ENCODE measurements around the gene GNB1. TPM values are rescaled to one million over a fixed set of nuclear protein-coding genes. Genes with fewer than 3 reads are reported as not detected.

The GNB1 gene
- total RNA-seq, 1 experiment from 2014 or later = 184 TPM

GRCh38 chr1:1918901-1919303, 28.0 kb upstream of the GNB1 start, which contains the start of gene TMEM52:
TMEM52 (minus strand) TSS chr1:1919279; CDS start chr1:1919265, 14 bp downstream.
- Histone ChIP-seq H3K27me3 (peaks cover 12% of the 10 kb centered on the region), H3K27ac (no peak within 1 kb of the TSS), H3K4me3 (peak within 1 kb of the TSS; percentile 51), H3K36me3 (no peaks in the 10 kb centered on the region), H3K9me3 (replicated peaks) (no peaks in the 10 kb centered on the region), H3K4me1 (peaks cover 14% of the 10 kb centered on the region)
- no peak for DNase-seq

DNA sequence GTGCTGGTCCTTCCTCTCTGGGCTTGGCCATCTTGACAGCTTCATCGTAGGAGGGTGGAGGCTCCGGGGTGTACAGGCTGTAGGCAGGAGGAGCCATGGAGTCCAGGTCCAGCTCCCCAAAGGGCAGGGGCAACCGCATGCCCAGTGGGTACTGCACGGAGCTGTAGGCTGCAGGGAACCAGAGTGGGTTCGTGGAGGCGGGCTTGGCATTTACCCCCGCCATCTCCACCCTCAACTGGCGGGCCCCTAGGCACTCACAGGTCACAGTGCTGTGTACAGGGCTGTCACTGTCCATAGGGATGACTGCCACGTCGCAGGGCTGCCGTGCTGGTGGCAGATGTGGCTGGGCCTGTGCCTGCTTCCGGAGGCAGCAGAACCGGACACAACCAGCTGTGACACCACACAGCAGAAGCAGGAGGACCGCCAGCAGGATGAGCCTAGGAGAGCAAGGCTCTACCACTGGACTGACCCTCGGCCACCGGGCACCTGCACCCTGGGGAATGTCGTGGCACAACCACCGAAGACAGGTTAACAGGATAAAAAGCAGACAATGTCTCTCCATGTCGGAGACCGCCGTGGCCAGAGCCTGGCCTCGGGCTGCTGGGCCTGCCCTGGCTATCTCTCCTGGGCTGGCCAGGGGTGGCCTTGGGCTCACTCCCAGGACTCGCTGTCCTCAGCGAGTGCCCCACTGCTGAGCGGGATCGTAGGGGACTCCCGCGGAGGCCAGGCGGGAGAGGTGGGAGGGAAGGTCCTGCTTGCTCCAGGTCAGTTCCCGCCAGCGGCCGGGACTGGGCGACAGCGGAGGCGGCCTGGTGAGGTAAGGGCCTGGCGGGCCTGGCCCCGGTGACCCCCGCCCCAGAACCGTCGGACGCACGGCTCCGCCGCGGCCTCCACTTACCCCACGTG, 27.4 kb upstream of the GNB1 start:
- Histone ChIP-seq H3K9me3 (replicated peaks) (no peaks in the 10 kb centered on the region), H3K27ac (no peak overlapping the region), H3K4me1 (peaks cover 17% of the 10 kb centered on the region), H3K36me3 (no peaks in the 10 kb centered on the region), H3K4me3 (peak overlapping the region; percentile 51), H3K27me3 (peaks cover 9% of the 10 kb centered on the region)
- DNase-seq = no peak

GRCh38 chr1:1917304-1917976, 26.6 kb upstream of the GNB1 start:
- no peak overlapping the region for H3K27ac ChIP-seq
- H3K4me1 ChIP-seq = peaks cover 17% of the 10 kb centered on the region
- H3K36me3 ChIP-seq = no peaks in the 10 kb centered on the region
- peaks cover 2% of the 10 kb centered on the region; the same call in 1 of the 2 replicates for H3K27me3 ChIP-seq
- no peak for DNase-seq
- no peak overlapping the region for H3K4me3 ChIP-seq
- no peaks in the 10 kb centered on the region for H3K9me3 ChIP-seq (replicated peaks)

DNA sequence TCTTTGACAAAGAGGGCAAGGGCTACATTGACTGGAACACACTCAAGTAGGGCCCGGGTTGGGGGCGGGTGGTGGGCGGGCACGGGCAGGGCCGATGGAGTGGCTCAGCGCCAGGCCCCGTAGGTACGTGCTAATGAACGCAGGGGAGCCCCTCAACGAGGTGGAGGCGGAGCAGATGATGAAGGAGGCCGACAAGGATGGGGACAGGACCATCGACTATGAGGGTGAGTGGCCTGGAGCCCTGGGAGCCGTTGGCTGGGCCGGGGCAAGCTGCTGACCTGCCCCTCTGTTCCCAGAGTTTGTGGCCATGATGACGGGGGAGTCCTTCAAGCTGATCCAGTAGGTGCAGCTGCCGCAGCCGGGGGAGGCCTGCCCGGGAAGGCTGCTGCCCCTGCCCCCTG, 26.0 kb upstream of the GNB1 start:
- no peak overlapping the region for H3K4me3 ChIP-seq
- no peaks in the 10 kb centered on the region for H3K27me3 ChIP-seq
- DNase-seq = no peak
- no peak overlapping the region for H3K27ac ChIP-seq
- no peaks in the 10 kb centered on the region for H3K36me3 ChIP-seq
- H3K4me1 ChIP-seq = peaks cover 17% of the 10 kb centered on the region
- no peaks in the 10 kb centered on the region for H3K9me3 ChIP-seq (replicated peaks)

DNA sequence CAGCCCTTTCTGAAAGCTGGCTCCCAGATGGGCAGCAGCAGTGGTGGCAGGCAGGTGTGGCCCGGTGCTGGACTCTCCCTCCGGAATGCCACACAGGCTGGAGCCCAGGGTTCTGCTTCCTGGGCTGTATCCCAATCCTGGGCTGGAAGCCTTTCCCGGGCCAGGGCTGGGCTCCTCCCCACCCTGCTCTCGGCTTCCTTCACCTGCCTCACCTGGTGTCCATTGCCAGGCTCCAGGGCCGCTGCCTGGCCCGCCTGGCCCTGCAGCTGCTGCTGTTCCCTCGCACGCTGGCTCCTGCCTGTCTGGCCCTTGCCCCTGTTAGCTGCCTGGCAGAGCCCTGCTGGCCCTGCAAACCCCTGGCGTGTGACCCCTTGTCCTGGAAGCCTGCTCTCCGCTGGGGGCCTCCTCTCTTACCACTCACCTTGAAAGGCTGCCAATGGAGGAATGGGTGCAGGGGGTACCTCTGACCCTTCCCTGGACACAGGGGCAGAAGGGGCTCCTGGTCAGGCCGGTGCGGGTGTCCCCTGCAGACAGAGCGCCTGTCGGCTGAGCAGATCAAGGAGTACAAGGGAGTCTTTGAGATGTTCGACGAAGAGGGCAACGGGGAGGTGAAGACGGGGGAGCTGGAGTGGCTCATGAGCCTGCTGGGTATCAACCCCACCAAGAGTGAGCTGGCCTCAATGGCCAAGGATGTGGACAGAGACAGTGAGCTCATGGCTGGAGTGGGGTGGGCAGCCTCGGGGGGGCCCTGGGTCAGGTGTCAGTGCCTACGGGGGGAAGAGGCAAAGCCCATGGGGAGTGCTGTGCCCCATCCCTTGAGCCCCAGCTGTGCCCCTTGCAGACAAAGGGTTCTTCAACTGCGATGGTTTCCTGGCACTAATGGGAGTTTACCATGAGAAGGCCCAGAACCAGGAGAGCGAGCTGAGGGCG, 25.3 kb upstream of the GNB1 start:
- no peak overlapping the region for H3K27ac ChIP-seq
- H3K9me3 ChIP-seq (replicated peaks) = no peaks in the 10 kb centered on the region
- H3K4me1 ChIP-seq = peaks cover 17% of the 10 kb centered on the region
- no peak overlapping the region for H3K4me3 ChIP-seq
- H3K27me3 ChIP-seq = no peaks in the 10 kb centered on the region
- H3K36me3 ChIP-seq = no peaks in the 10 kb centered on the region
- no peak for DNase-seq

GRCh38 chr1:1914971-1915692, 24.2 kb upstream of the GNB1 start, which contains the start of gene CALML6:
CALML6 (plus strand) TSS chr1:1915260; CDS start chr1:1915281, 21 bp downstream.
- no peaks in the 10 kb centered on the region for H3K9me3 ChIP-seq (replicated peaks)
- peaks cover 17% of the 10 kb centered on the region for H3K4me1 ChIP-seq
- H3K27me3 ChIP-seq = no peaks in the 10 kb centered on the region
- DNase-seq = no peak
- H3K36me3 ChIP-seq = no peaks in the 10 kb centered on the region
- no peak within 1 kb of the TSS for H3K4me3 ChIP-seq
- peak within 1 kb of the TSS; percentile 12; the same call in 1 of the 2 replicates for H3K27ac ChIP-seq

DNA sequence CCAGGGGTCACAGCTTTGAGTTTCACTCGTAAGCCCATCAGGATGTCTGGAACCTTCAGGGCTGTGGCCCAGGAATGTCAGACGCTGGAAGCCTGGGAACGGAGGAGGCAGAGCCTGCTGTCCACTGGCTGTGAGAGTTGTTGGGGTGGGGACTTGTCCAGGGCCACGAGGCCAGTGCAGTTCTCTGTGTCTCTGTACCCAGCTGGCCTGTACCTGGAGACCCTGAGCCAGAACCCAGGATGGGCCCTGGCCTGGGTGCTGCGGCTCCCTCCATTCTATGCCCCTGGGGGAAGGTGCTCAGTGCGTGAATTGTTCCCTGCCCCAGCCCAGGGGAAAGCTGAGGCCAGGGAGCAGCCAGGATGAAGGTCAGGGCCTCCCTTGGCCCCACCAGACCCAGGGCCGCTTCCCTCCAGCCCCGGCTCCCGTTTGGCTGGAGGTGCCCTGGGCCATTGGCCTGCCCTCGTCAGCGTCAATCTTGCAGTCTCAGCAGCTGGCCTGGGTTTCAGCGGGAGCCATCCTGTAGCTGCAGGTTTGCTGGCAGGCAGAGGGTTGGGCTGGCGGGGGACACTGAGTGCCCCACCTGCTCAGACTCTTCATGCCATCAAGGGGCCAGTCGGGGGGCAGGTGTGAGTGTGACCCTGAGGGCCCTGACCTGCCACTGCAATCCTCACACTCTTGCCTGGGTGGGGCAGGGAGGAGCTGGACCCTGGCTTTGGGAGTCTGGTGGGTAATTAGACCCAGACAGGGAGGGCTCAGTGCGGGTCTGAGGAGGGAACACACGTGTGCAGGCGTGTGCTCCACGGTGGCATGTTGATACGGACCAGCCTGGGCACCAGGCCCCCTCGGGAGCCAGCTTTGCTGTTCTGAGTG, 23.4 kb upstream of the GNB1 start:
- Histone ChIP-seq H3K36me3 (no peaks in the 10 kb centered on the region), H3K4me3 (no peak overlapping the region), H3K27ac (peak overlapping the region; percentile 12; the same call in 1 of the 2 replicates), H3K27me3 (no peaks in the 10 kb centered on the region), H3K9me3 (replicated peaks) (no peaks in the 10 kb centered on the region), H3K4me1 (peaks cover 17% of the 10 kb centered on the region)
- peak; percentile 83 to 87 for DNase-seq

DNA sequence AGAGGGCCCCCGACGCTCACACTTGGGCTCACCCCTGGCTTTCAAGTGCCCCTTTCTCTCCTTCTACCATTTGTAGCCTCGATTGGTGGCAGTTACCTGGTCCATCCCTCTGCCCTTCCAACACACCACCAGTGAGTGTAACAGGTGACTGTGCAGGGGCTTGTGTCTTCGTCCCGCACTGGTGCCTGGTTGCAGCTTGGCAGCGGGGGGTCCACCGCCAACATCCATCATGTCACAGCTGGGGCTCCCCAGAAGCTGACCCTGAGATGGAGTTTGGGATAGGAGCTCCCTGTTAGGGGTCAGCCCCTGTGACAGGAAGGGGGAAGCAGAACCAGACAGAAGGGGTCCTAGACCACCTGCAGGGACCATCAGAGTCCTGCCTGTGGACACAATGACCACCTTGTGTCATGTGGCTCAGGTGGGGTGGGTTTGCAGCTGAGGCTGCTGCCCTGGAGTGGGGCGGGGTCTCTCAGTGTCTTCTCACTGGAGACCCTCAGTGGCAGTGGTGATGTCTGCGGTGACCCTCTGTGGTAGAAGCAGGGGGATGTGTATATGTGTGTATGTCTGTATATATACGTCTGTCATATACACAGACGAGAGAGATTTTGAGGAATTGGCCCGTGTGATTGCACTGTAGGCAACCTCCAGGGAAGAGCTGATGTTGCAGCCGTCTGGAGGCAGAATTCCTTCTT, 20.6 kb upstream of the GNB1 start:
- H3K36me3 ChIP-seq = no peaks in the 10 kb centered on the region
- H3K4me3 ChIP-seq = no peak overlapping the region
- H3K4me1 ChIP-seq = peaks cover 30% of the 10 kb centered on the region

DNA sequence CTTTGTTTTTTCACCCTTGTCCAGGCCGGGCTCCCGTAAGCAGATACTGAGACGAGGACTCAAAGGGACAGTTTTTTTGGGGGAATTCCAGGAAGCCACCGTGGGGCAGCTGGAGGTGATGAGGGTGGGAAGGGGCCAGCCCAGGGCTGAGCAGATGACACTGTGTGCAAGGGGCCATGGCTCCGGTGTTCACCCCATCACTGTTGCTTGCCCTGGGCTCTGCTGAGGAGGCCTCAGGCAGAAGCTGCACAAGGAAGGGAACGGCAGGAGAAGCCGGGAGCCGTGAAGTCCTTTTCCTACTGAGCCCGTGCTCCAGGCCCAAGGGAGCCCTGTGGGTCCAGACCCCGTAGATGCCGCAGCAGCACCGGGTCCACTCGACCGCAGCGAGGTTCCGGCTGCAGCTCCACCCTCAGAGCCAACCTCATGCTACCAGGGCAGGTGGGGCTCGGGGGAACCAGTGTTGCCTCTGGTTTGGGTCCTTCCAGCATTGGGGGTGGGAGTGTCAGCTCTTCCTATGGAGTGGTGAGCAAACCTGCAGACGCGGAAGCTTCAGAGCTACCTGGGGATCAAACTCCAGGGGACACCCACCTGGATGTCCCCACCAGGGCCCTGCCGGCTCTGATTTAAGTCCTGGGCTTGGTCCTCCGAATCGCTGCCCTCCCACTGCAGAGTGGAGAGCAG, 19.9 kb upstream of the GNB1 start:
- DNase-seq = peak in 1 of 2 experiments; percentile 2
- H3K9me3 ChIP-seq (replicated peaks) = no peaks in the 10 kb centered on the region
- no peaks in the 10 kb centered on the region for H3K36me3 ChIP-seq
- H3K4me3 ChIP-seq = no peak overlapping the region
- no peaks in the 10 kb centered on the region for H3K27me3 ChIP-seq
- peaks cover 30% of the 10 kb centered on the region for H3K4me1 ChIP-seq
- H3K27ac ChIP-seq = no peak overlapping the region

More for the DNA sequence above, 20.6 kb upstream of the GNB1 start:
- peak in 1 of 2 experiments; percentile 1 for DNase-seq
- Histone ChIP-seq H3K27me3 (no peaks in the 10 kb centered on the region), H3K27ac (no peak overlapping the region), H3K9me3 (replicated peaks) (no peaks in the 10 kb centered on the region)

DNA sequence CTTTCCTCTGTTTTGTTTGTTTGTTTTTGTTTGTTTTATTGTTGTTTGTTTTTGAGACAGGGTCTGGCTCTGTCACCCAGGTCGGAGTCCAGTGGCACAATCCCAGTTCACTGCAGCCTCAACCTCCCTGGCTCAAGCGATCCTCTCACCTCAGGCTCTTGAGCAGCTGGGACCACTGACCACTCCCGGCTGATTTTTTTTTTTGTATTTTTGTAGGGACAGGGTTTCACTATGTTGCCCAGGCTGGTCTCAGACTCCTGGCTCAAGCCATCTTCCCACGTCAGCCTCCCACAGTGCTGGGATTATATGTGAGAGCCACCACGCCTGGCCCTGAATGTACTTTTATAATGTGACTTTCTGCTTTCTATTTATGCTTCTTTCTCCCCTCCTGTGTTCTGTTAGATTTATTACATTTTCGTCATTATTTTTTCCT, 19.2 kb upstream of the GNB1 start:
- Histone ChIP-seq H3K27ac (no peak overlapping the region), H3K4me1 (peaks cover 27% of the 10 kb centered on the region), H3K9me3 (replicated peaks) (no peaks in the 10 kb centered on the region), H3K4me3 (no peak overlapping the region), H3K27me3 (no peaks in the 10 kb centered on the region), H3K36me3 (no peaks in the 10 kb centered on the region)
- DNase-seq = no peak

DNA sequence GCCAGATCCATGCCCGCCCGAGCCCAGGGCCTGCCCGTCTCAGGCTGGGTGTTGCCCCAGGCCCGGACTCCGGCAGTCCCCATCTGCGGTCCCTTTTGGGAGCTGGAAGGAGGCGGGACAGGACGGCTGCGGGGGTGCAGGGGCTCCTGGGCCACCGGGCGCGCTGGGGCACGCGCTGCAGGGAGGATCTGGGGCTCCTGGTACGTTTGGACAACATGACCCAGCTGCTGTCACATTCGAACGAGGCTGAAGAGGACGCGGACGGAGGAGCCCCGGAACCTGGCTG, 17.6 kb upstream of the GNB1 start:
- no peak overlapping the region; the same call in 1 of the 2 replicates for H3K27ac ChIP-seq
- no peaks in the 10 kb centered on the region for H3K36me3 ChIP-seq
- H3K4me1 ChIP-seq = peaks cover 12% of the 10 kb centered on the region
- no peaks in the 10 kb centered on the region for H3K27me3 ChIP-seq
- no peaks in the 10 kb centered on the region for H3K9me3 ChIP-seq (replicated peaks)
- H3K4me3 ChIP-seq = peak overlapping the region; percentile 70
- no peak for DNase-seq

DNA sequence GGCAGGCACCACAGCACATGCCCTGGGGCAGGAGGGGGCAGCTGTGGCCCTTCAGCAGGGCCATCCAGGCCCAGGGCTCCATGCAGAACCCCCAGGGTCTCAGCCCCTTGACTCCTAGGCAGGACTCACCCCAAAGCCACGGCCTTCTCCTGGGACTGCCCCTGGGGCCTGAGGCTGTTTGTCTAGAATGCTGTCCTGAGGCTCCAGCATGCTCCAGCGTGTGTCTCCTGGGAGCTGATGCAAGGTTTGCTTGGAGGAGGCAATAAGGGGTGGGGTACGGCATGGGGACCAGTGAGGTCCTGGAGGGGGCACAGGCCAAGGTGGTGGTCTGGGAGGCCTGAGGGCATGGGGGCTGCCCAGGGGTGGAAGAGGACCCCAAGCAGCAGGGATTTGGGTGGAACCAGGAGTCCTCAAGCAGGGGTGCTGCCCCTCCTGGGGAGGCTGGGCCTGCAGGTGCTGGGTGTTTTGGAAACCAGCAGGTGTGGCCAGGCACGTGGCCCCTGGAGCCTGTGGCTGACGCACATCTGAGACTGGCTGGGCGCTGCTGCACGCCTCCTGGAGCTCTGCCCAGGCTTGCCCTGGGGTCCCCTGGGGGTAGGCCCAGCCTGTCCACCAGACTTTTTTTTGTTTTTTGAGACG, 16.3 kb upstream of the GNB1 start:
- no peak overlapping the region for H3K4me3 ChIP-seq
- H3K27me3 ChIP-seq = no peaks in the 10 kb centered on the region
- no peaks in the 10 kb centered on the region for H3K9me3 ChIP-seq (replicated peaks)
- H3K4me1 ChIP-seq = peaks cover 12% of the 10 kb centered on the region
- peak; percentile 62 to 65 for DNase-seq
- no peaks in the 10 kb centered on the region for H3K36me3 ChIP-seq
- no peak overlapping the region for H3K27ac ChIP-seq
